Glutamatergic neuron (in vitro differentiated cells): ENCODE results near the gene ATIC. TPM values are rescaled to one million over a fixed set of nuclear protein-coding genes. Genes with fewer than 3 reads are reported as not detected.
A peak's percentile ranks its signal among the peaks of the same experiment; 100 is the strongest.

ENCODE experiments used
- DNase-seq: peaks from one replicate; pipeline ENCODE4 v3.0.0; 2022
- H3K27ac Mint-ChIP-seq: one replicate; pipeline ENCODE4 v1.8.0; 2020; ENCODE audit warnings: mild to moderate bottlenecking, mixed read lengths, inconsistent platforms; ENCODE audit not compliant: unreplicated experiment
- H3K27me3 Mint-ChIP-seq: one replicate; pipeline ENCODE4 v1.8.0; 2020; ENCODE audit warnings: mild to moderate bottlenecking, moderate library complexity, mixed read lengths, inconsistent platforms; ENCODE audit not compliant: unreplicated experiment
- H3K36me3 Mint-ChIP-seq: one replicate; pipeline ENCODE4 v1.8.0; 2020; ENCODE audit warnings: mild to moderate bottlenecking, mixed read lengths, inconsistent platforms; ENCODE audit not compliant: unreplicated experiment
- H3K4me1 Mint-ChIP-seq: one replicate; pipeline ENCODE4 v1.8.0; 2020; ENCODE audit warnings: mild to moderate bottlenecking, low read depth, mixed read lengths, inconsistent platforms; ENCODE audit not compliant: unreplicated experiment
- H3K4me3 Mint-ChIP-seq: one replicate; pipeline ENCODE4 v1.8.0; 2020; ENCODE audit warnings: mild to moderate bottlenecking, mixed read lengths, inconsistent platforms; ENCODE audit not compliant: unreplicated experiment
- H3K9me3 Mint-ChIP-seq: one replicate; pipeline ENCODE4 v1.8.0; 2020; ENCODE audit warnings: mild to moderate bottlenecking, moderate library complexity, mixed read lengths, inconsistent platforms; ENCODE audit not compliant: unreplicated experiment
- long read RNA-seq: library from polyadenylated mRNA; unstranded; transcript quantifications from one replicate; pipeline ENCODE4 v2.0.0, GENCODE V29; 2020; ENCODE audit not compliant: unreplicated experiment
- total RNA-seq: library from RNA; stranded (reverse); fragmentation: NEBNext Ultra II Directional; extraction: Animal tissue kit (Norgen Biotek cat#: 25700); gene quantifications from one replicate; pipeline ENCODE4 v1.2.1, GENCODE V29; 2021; ENCODE audit not compliant: unreplicated experiment
- TF ChIP-seq, protein P1 (sequence below): fragments of 200-600 bp; sonication (generic); IDR thresholded peaks from one replicate; pipeline ENCODE4 v1.5.0; 2021; ENCODE audit not compliant: partially characterized antibody, unreplicated experiment

ATIC gene
- 51.5 TPM for total RNA-seq
- long read RNA-seq, transcript ATIC-201 (16 exons, 2,213 nt), result major isoform, 33 of 45 reads
- long read RNA-seq, partial matches to known transcripts, result 1 of 45 reads
- long read RNA-seq, other reads (novel, unspliced or antisense), result 6 of 45 reads

DNA sequence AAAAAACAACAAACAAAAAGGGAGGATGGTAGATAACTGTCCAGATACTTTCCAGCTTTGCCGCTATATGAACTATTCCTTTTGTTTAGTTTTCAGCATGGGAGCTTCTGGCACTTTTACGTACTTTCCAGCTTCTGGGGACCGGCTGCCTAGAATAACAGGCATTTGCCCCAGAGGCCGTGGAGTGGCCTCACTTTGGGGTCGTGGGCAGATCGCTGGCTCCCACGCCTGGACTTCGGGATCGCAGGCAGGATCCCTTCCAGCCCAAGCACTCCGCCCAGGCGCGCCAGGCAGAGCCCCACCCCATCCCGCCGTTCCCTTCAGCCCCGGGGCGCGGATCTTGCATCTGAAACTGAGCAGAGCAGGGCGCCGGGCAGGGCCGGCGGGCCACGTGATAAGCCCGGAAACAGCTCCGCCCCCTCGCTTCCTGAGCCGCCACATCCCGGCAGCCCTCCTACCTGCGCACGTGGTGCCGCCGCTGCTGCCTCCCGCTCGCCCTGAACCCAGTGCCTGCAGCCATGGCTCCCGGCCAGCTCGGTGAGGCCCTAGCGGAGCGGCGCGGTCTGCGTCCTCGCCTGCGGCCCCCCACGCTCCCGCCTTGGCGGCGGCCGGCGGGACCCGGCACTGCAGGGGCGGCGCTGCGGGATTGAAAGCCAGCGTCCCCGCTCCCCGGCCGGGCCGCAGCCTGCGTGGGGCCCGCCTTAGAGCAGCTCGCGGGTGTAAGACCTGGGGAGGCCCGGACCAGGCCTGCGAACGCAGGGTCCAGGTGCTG is at the start of gene ATIC:
ATIC (plus strand) TSS at position 435 of the 772 bp plus-strand sequence; CDS start at position 519, 84 bp downstream.
- Mint-ChIP-seq H3K4me1 (peaks cover 2% of the 10 kb centered on the region), H3K4me3 (peak within 1 kb of the TSS; percentile 97), H3K27ac (peak within 1 kb of the TSS; percentile 89), H3K9me3 (no peaks in the 10 kb centered on the region), H3K27me3 (peaks cover 5% of the 10 kb centered on the region), H3K36me3 (peaks cover 6% of the 10 kb centered on the region)
- peak; percentile 95 for DNase-seq
- TF ChIP-seq, protein P1, sequence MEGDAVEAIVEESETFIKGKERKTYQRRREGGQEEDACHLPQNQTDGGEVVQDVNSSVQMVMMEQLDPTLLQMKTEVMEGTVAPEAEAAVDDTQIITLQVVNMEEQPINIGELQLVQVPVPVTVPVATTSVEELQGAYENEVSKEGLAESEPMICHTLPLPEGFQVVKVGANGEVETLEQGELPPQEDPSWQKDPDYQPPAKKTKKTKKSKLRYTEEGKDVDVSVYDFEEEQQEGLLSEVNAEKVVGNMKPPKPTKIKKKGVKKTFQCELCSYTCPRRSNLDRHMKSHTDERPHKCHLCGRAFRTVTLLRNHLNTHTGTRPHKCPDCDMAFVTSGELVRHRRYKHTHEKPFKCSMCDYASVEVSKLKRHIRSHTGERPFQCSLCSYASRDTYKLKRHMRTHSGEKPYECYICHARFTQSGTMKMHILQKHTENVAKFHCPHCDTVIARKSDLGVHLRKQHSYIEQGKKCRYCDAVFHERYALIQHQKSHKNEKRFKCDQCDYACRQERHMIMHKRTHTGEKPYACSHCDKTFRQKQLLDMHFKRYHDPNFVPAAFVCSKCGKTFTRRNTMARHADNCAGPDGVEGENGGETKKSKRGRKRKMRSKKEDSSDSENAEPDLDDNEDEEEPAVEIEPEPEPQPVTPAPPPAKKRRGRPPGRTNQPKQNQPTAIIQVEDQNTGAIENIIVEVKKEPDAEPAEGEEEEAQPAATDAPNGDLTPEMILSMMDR, result no peak

DNA sequence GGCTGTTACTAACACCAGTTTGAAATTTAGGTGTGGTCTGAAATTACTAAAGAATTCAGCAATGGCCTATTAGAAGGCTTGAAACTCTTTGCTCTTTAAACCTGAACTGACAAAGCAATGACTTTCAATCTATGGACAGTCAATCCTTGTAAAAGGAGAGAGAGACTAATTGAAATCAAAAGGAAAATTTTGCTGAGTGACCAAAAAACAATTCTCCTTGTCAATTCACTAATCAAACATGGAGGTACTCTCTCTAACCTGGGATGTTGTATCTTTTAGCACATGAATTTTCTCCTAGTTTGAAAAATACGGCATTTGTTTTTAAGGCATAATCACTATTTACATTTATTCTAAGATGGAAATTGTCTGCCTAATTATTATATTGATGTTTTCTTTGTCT is 49.6 kb upstream of the ATIC start:
- Mint-ChIP-seq H3K27ac (peak overlapping the region; percentile 92), H3K36me3 (no peaks in the 10 kb centered on the region), H3K9me3 (no peaks in the 10 kb centered on the region), H3K4me3 (no peak overlapping the region), H3K27me3 (peaks cover 1% of the 10 kb centered on the region), H3K4me1 (peaks cover 15% of the 10 kb centered on the region)
- TF ChIP-seq, protein P1, result no peak
- no peak for DNase-seq

GRCh38 chr2:215262741-215263362 is 49.0 kb upstream of the ATIC start:
- TF ChIP-seq, protein P1, result no peak
- H3K4me1 Mint-ChIP-seq, result peaks cover 15% of the 10 kb centered on the region
- peaks cover 3% of the 10 kb centered on the region for H3K9me3 Mint-ChIP-seq
- H3K4me3 Mint-ChIP-seq, result no peak overlapping the region
- no peak for DNase-seq
- peaks cover 1% of the 10 kb centered on the region for H3K27me3 Mint-ChIP-seq
- H3K36me3 Mint-ChIP-seq, result peaks cover 4% of the 10 kb centered on the region
- H3K27ac Mint-ChIP-seq, result peak overlapping the region; percentile 92

DNA sequence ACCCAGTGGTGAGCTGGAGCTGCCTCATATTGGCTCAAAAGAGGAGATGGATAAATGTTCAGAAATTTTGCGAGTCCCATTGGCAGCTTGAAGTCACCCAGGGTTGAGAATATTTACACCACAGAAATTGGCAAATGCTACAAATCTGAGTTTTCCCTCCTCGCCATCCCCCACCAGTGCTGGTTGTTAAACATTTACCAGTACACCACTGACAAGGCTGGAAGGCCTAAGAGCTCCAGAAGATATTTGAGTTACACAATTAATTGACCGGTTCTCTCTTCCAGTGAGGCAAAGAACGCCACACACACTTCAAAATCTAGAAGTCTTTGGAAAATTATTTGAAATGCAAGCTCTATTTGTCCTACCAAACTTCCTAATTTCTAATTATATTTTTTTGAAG is 47.5 kb upstream of the ATIC start:
- TF ChIP-seq, protein P1, result no peak
- H3K4me1 Mint-ChIP-seq, result peaks cover 15% of the 10 kb centered on the region
- H3K36me3 Mint-ChIP-seq, result peaks cover 5% of the 10 kb centered on the region
- H3K27ac Mint-ChIP-seq, result no peak overlapping the region
- H3K27me3 Mint-ChIP-seq, result peaks cover 3% of the 10 kb centered on the region
- peaks cover 3% of the 10 kb centered on the region for H3K9me3 Mint-ChIP-seq
- DNase-seq, result no peak
- no peak overlapping the region for H3K4me3 Mint-ChIP-seq
